Mesodermal cell (in vitro differentiated cells): ENCODE measurements around the gene MTRFR.

ENCODE experiments used
- H3K27ac ChIP-seq: 2 replicates; pipeline ENCODE4 v1.7.0; 2013; ENCODE audit warnings: mild to moderate bottlenecking, low read depth, low read length, moderate library complexity; ENCODE audit not compliant: severe bottlenecking
- H3K36me3 ChIP-seq: 2 replicates; pipeline ENCODE4 v1.7.1; 2013; ENCODE audit warnings: mild to moderate bottlenecking, low read length, moderate library complexity; ENCODE audit not compliant: control insufficient read depth, insufficient read depth
- H3K4me1 ChIP-seq: one replicate; pipeline ENCODE4 v1.7.1; 2013; ENCODE audit warnings: mild to moderate bottlenecking, low read length; ENCODE audit not compliant: insufficient read depth, control insufficient read depth, poor library complexity, severe bottlenecking
- H3K4me3 ChIP-seq: 2 replicates; pipeline ENCODE4 v1.7.0; 2013; ENCODE audit warnings: low read length, control low read depth, mild to moderate bottlenecking; ENCODE audit not compliant: insufficient read depth, poor library complexity, severe bottlenecking; ENCODE audit errors: extremely low read depth
- H3K9me3 ChIP-seq: 2 replicates; pipeline ENCODE4 v1.7.1; 2013; ENCODE audit warnings: mild to moderate bottlenecking, low read length, moderate library complexity; ENCODE audit not compliant: control insufficient read depth
- WGBS, 2 experiments: methylation state at CpG; one replicate each; pipeline ENCODE4 v1.1.5; 2013; ENCODE audit warnings: missing lambda C conversion rate in 2 of 2; ENCODE audit not compliant: insufficient coverage in 2 of 2; 5-methylcytosine and 5-hydroxymethylcytosine counted together

Gene MTRFR

GRCh38 chr12:123265851-123266678 lies 32.8 kb downstream of the MTRFR start:
- no peak overlapping the region for H3K27ac ChIP-seq
- H3K4me1 ChIP-seq, result peaks cover 11% of the 10 kb centered on the region
- 95 to 96% methylated on average over 29 to 33 of the region's 35 CpGs for WGBS, 2 experiments
- no peak overlapping the region for H3K4me3 ChIP-seq
- peaks cover 78% of the 10 kb centered on the region for H3K36me3 ChIP-seq
- H3K9me3 ChIP-seq, result no peaks in the 10 kb centered on the region

GRCh38 chr12:123266679-123267277 lies 33.5 kb downstream of the MTRFR start:
- H3K27ac ChIP-seq, result no peak overlapping the region

GRCh38 chr12:123267335-123267920 lies 34.2 kb downstream of the MTRFR start:
- Histone ChIP-seq H3K36me3 (peaks cover 65% of the 10 kb centered on the region), H3K4me3 (no peak overlapping the region), H3K4me1 (peaks cover 14% of the 10 kb centered on the region), H3K9me3 (no peaks in the 10 kb centered on the region), H3K27ac (peak overlapping the region; percentile 36)
- 86 to 87% methylated on average over 4 to 5 of the region's 7 CpGs for WGBS, 2 experiments

More at GRCh38 chr12:123266679-123267277, 33.5 kb downstream of the MTRFR start:
- peaks cover 71% of the 10 kb centered on the region for H3K36me3 ChIP-seq
- peaks cover 11% of the 10 kb centered on the region for H3K4me1 ChIP-seq
- 99 to 100% methylated on average over 14 to 15 of the region's 19 CpGs for WGBS, 2 experiments
- no peak overlapping the region for H3K4me3 ChIP-seq
- no peaks in the 10 kb centered on the region for H3K9me3 ChIP-seq

- Histone ChIP-seq H3K4me3 (no peak overlapping the region), H3K4me1 (peaks cover 17% of the 10 kb centered on the region), H3K27ac (peak overlapping the region; percentile 96), H3K9me3 (no peaks in the 10 kb centered on the region), H3K36me3 (peaks cover 57% of the 10 kb centered on the region)
- 93 to 95% methylated on average over 31 to 34 of the region's 36 CpGs for WGBS, 2 experiments
These were observed 35.0 kb downstream of the MTRFR start for GRCh38 chr12:123267991-123268843.

GRCh38 chr12:123268850-123269249 lies 35.6 kb downstream of the MTRFR start:
- Histone ChIP-seq H3K27ac (peak overlapping the region; percentile 96), H3K9me3 (no peaks in the 10 kb centered on the region), H3K4me1 (peaks cover 17% of the 10 kb centered on the region), H3K36me3 (peaks cover 51% of the 10 kb centered on the region), H3K4me3 (peak overlapping the region; percentile 90)
- WGBS, 2 experiments, result 87 to 96% methylated on average over 12 to 13 of the region's 13 CpGs

- WGBS, 2 experiments, result 14 to 15% methylated on average over 18 to 19 of the region's 32 CpGs
- Histone ChIP-seq H3K36me3 (peaks cover 45% of the 10 kb centered on the region), H3K4me3 (peak overlapping the region; percentile 90), H3K4me1 (peaks cover 17% of the 10 kb centered on the region), H3K27ac (peak overlapping the region; percentile 96), H3K9me3 (no peaks in the 10 kb centered on the region)
These were observed 36.2 kb downstream of the MTRFR start for GRCh38 chr12:123269395-123269892.

GRCh38 chr12:123269896-123270213 lies 36.6 kb downstream of the MTRFR start:
- H3K9me3 ChIP-seq, result no peaks in the 10 kb centered on the region
- peak overlapping the region; percentile 90 for H3K4me3 ChIP-seq
- peaks cover 41% of the 10 kb centered on the region for H3K36me3 ChIP-seq
- WGBS, 2 experiments, result 0 to 3% methylated on average over 3 to 4 of the region's 7 CpGs
- H3K27ac ChIP-seq, result peak overlapping the region; percentile 96
- H3K4me1 ChIP-seq, result peaks cover 17% of the 10 kb centered on the region

GRCh38 chr12:123270214-123271000 lies 37.2 kb downstream of the MTRFR start:
- peaks cover 36% of the 10 kb centered on the region for H3K36me3 ChIP-seq
- H3K27ac ChIP-seq, result peak overlapping the region; percentile 96
- WGBS, 2 experiments, result 0 to 1% methylated on average over 39 to 43 of the region's 51 CpGs
- H3K9me3 ChIP-seq, result no peaks in the 10 kb centered on the region
- peaks cover 17% of the 10 kb centered on the region for H3K4me1 ChIP-seq
- H3K4me3 ChIP-seq, result peak overlapping the region; percentile 90

- 0% methylated on average over 44 to 82 of the region's 108 CpGs for WGBS, 2 experiments
- Histone ChIP-seq H3K4me3 (peak overlapping the region; percentile 90), H3K9me3 (no peaks in the 10 kb centered on the region), H3K36me3 (peaks cover 29% of the 10 kb centered on the region), H3K4me1 (peaks cover 17% of the 10 kb centered on the region), H3K27ac (peak overlapping the region; percentile 96)
These were observed 37.9 kb downstream of the MTRFR start for GRCh38 chr12:123271001-123271668.
